GM18507 (cell line): ENCODE measurements around the gene TBCD.
"Not testable (repeated sequence)": the region's sequence is repeated elsewhere in the genome, so short reads cannot be mapped to it uniquely, and the experiment has no call there.

Source experiments
- DNase-seq: peaks from one replicate; pipeline ENCODE4 v3.0.0; 2011; ENCODE audit warnings: low read depth; ENCODE audit not compliant: insufficient read length; ENCODE audit errors: extremely low spot score
- FAIRE-seq: peaks from 2 replicates; lab custom pipeline; 2011; peaks lifted over from hg19 to GRCh38; lab: Jason Lieb, UNC

Gene TBCD

GRCh38 chr17:82723169-82723807, 28.6 kb upstream of the TBCD start:
- FAIRE-seq (no peak), DNase-seq (no peak)

GRCh38 chr17:82726427-82726826, 25.4 kb upstream of the TBCD start:
- DNase-seq (no peak), FAIRE-seq (no peak)

- no peak for DNase-seq
Measured at GRCh38 chr17:82729479-82730260, 22.2 kb upstream of the TBCD start.

DNA sequence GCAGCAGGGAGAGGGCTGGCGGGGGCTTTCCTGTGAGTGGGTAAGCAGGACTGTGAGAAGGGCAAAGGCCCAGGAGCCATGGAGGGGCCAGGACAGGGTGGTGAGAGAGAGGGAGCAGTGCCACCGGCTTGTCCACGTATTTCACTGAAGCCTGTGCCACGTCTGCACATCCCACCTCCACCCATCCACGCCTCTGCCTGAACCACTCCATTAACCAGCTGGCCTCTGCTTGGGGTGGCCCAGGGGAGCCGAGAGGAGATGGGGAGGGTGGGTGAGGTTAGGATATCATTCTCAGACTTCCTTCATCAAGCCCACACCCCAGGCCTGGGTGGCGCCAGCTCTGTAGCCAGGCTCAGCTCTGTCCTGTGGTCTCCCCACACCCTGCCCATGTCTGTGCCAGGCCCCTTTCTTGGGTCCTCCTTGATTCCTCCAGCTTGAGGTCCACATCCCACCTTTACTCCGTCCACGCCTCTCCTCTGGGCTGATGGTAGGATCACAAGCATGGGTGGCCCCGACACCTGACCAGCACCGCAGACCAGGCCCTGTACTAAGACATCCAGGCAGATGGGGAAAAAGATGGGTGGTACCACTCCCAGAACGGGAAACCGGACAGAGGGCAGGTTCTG, 19.6 kb upstream of the TBCD start:
- DNase-seq (no peak), FAIRE-seq (no peak)

More at GRCh38 chr17:82729479-82730260, 22.2 kb upstream of the TBCD start:
- no peak for FAIRE-seq

DNA sequence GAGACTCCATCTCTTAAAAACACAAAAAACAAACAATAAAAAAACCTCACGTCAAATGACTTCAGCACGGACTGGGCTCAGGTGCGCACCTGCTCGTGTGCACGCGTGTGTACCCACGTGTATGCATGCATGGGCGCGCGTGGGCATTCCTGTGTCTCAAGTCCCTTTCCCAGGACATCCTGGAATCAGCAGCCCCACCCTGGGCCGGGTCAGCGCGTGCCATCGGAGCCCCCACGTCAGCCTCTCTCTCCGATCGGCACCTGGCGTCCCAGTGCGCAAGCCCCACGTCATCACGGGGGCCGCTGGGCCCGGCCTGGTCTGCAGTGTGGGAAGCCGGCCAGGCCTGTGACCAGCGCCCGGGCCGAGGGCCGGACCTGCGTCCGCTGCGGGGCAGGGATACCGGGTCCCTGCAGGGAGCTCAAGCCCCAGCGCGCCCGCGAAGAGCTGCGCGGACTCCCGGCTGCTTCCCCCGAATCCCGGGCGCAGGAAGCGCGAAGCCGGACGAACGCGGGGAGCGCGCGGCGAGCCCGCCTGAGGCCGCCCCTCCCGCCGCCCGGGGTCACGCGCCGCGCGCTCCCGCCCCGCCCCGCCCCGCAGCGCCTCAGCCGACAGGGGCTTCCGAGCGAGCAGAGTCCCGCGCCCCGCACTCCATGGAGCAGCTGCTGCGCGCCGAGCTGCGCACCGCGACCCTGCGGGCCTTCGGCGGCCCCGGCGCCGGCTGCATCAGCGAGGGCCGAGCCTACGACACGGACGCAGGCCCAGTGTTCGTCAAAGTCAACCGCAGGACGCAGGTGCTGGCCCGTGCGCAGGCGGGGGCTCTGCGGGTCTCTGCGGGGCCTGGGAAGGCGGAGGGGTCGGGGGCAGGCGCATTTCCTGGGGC, 16.6 kb upstream of the TBCD start, which contains the start of gene FN3K:
FN3K (plus strand) TSS at position 629 of the 880 bp plus-strand sequence; CDS start at position 651, 22 bp downstream.
- no peak for FAIRE-seq

GRCh38 chr17:82736511-82737185, 15.2 kb upstream of the TBCD start:
- FAIRE-seq: no peak
- DNase-seq: no peak

More for the DNA sequence above, 16.6 kb upstream of the TBCD start, which contains the start of gene FN3K:
- DNase-seq: no peak

- FAIRE-seq: no peak
Measured at GRCh38 chr17:82737967-82738877, 13.6 kb upstream of the TBCD start.

DNA sequence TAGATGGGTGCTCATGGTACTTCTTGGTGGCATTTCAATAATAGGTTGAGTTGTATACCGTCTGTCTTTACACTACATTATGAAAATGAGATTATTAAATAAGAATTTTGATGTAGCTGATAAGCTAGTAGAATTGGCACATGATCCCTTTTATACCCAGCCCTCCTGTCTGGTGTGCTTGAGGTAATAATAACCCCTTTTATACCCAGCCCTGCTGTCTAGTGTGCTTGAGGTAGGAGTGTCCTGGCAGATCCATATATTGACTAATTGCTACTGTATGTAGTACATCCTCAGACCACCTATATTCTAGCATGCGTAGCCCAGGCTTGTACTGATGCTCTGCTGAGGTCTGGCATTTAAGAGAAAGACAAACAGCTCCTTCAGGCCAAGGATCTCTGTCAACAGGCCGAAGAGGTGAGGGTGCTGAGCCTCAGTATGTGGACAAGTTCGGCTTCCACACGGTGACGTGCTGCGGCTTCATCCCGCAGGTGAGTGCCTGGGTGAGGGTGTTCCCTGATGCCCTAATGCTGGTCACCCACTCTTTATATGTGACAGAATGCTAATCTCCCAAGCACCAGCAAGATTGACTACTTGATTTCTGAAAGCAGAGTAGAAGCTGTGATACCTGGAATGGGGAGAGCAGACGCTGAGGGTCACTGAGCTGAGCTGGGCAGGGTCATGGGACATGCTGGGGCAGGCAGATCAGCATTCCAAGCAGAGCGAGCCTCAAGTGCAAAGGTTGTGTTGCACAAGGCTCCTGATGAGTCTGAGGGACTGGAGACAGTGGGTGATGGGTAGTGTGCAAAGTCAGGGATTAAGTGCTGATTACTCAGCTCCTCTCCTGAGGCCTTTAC, 10.7 kb upstream of the TBCD start:
- DNase-seq (no peak), FAIRE-seq (no peak)

More at GRCh38 chr17:82737967-82738877, 13.6 kb upstream of the TBCD start:
- DNase-seq: no peak

- FAIRE-seq: no peak
- no peak for DNase-seq
Measured at GRCh38 chr17:82743344-82744219, 8.3 kb upstream of the TBCD start.

- FAIRE-seq: not testable (repeated sequence)
Measured at GRCh38 chr17:82744736-82745135, 7.1 kb upstream of the TBCD start.

GRCh38 chr17:82745524-82745923, 6.3 kb upstream of the TBCD start:
- FAIRE-seq (no peak), DNase-seq (no peak)

More at GRCh38 chr17:82744736-82745135, 7.1 kb upstream of the TBCD start:
- not testable (repeated sequence) for DNase-seq

DNA sequence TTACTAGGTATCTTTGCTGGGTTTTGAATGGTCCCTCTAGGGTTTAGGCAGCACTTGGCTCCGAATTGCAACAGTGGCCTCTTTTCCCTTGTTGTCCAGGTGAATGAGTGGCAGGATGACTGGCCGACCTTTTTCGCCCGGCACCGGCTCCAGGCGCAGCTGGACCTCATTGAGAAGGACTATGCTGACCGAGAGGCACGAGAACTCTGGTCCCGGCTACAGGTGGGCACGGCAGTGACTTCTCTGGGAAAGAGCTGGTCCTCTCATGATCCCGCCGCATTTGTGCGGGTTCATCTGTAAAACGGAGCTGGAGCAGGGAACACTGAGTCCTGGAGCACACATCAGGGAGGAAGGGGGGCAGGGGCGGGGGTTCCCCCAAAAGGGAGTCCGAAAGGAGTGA, 3.1 kb upstream of the TBCD start:
- DNase-seq (no peak), FAIRE-seq (no peak)

DNA sequence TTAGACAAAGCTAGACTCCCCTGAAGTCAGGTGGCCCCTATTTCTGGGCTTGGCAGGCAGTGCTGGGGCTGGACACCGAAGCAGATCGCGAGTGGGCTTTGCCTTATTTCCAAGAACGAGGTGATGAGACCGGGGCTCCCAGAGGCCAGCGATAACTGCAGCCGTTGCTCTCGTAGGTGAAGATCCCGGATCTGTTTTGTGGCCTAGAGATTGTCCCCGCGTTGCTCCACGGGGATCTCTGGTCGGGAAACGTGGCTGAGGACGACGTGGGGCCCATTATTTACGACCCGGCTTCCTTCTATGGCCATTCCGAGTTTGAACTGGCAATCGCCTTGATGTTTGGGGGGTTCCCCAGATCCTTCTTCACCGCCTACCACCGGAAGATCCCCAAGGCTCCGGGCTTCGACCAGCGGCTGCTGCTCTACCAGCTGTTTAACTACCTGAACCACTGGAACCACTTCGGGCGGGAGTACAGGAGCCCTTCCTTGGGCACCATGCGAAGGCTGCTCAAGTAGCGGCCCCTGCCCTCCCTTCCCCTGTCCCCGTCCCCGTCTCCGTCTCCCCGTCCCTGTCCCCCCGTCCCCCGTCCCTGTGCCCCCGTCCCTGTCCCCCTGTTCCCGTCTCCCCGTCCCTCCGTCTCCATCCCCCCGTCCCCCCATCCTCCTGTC, 1.5 kb upstream of the TBCD start:
- DNase-seq: no peak

GRCh38 chr17:82751171-82751570, 694 bp upstream of the TBCD start:
- no peak for FAIRE-seq
- no peak for DNase-seq

More for the DNA sequence above, 1.5 kb upstream of the TBCD start:
- FAIRE-seq: no peak

DNA sequence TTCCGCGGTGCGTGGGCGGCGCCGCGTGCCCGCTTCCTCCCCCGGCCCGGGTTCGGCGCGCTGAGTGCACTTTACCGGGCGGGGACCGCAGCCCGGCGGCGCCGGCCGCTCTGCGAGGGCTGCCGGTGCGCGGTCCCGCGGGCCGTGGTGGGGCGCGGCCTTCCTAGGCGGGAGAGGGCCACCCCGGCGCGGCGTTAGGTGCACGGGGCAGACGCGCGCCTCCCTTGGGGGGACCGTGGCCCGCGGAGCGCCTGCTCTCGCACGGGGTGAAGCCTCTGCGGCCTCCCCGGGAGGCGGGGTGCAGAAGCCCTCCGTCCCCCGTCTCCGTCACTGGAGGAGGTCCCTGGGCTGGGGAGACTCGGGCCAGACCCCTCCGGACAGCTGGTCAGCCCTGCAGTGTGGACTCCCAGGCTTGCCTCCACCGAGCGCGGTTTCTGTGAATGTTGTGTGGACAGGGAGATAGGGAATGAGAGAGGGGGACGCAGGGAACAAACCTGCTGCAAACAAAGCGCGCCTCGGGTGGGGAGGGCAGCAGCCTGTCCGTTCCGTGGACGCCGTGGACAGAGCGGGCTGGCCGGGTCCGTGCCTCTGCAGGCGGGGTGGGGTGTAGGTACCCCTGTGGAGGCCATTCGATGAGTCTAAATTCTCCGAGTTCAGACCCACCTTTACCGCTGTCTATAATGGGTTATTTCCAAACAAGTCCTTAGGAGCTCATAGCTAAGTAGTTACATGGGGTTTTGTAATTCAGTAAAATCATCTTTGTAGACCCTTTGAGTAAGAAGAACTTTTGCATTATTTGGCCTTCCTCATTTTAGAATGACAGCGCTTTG, 721 bp downstream of the TBCD start:
- FAIRE-seq (no peak), DNase-seq (no peak)
